CD4-positive, CD25-positive, alpha-beta regulatory T cell (primary cell): ENCODE results near the gene ENTR1. TPM values are rescaled to one million over a fixed set of nuclear protein-coding genes. Genes with fewer than 3 reads are reported as not detected.

Experiments used
- ATAC-seq, 2 donors: fragments of 150-1000 bp; cut with Tn5 transposase; one replicate each; pipeline ENCODE4 v1.10.0; 2021; ENCODE audit warnings: low read depth in 2 of 2, moderate number of reproducible peaks in 2 of 2, moderate library complexity in 1 of 2
- DNase-seq, 3 donors: peaks; one replicate each; pipeline versions ENCODE4 v3.0.0 to v3.0.0-alpha.2; 2012 to 2022; ENCODE audit warnings: mixed read lengths in 1 of 3
- H3K27ac ChIP-seq: one replicate; pipeline ENCODE4 v1.7.0; 2013; ENCODE audit warnings: mild to moderate bottlenecking, low read length; ENCODE audit not compliant: insufficient read depth, poor library complexity, severe bottlenecking
- H3K27me3 ChIP-seq: one replicate; pipeline ENCODE4 v1.7.0; 2013; ENCODE audit warnings: low read length; ENCODE audit not compliant: control insufficient read depth, insufficient read depth
- H3K36me3 ChIP-seq: one replicate; pipeline ENCODE4 v1.7.0; 2013; ENCODE audit warnings: mild to moderate bottlenecking, low read length, moderate library complexity; ENCODE audit not compliant: control insufficient read depth, insufficient read depth
- H3K4me1 ChIP-seq: 2 replicates; pipeline ENCODE4 v1.7.0; 2013; ENCODE audit warnings: mild to moderate bottlenecking, low read length; ENCODE audit not compliant: insufficient read depth, control insufficient read depth, poor library complexity, severe bottlenecking
- H3K4me3 ChIP-seq: one replicate; pipeline ENCODE4 v1.7.0; 2013; ENCODE audit warnings: low read depth, mild to moderate bottlenecking, low read length, moderate library complexity
- H3K9me3 ChIP-seq, 2 experiments: 1 replicate in 1 of 2; 2 replicates in 1 of 2; pipeline ENCODE4 v1.7.0; 2013; ENCODE audit warnings: low read length in 2 of 2, mild to moderate bottlenecking in 1 of 2, moderate library complexity in 1 of 2; ENCODE audit not compliant: control insufficient read depth in 2 of 2
- H3K27ac Mint-ChIP-seq, 3 donors: one replicate each; pipeline ENCODE4 v1.8.0; 2020 to 2022; ENCODE audit warnings: mild to moderate bottlenecking in 3 of 3, mixed read lengths in 3 of 3, moderate library complexity in 2 of 3
- H3K27me3 Mint-ChIP-seq: one replicate; pipeline ENCODE4 v1.8.0; 2022; ENCODE audit warnings: mild to moderate bottlenecking, mixed read lengths
- H3K36me3 Mint-ChIP-seq: one replicate; pipeline ENCODE4 v1.8.0; 2020; ENCODE audit warnings: mixed read lengths
- H3K4me1 Mint-ChIP-seq, 4 donors: one replicate each; pipeline ENCODE4 v1.8.0; 2020 to 2022; ENCODE audit warnings: mixed read lengths in 4 of 4, mild to moderate bottlenecking in 1 of 4
- H3K4me3 Mint-ChIP-seq, 4 donors: one replicate each; pipeline ENCODE4 v1.8.0; 2020 to 2022; ENCODE audit warnings: mild to moderate bottlenecking in 4 of 4, mixed read lengths in 4 of 4, moderate library complexity in 3 of 4
- H3K9me3 Mint-ChIP-seq, 7 donors: one replicate each; pipeline ENCODE4 v1.8.0; 2020 to 2022; ENCODE audit warnings: mixed read lengths in 7 of 7, mild to moderate bottlenecking in 3 of 7, moderate library complexity in 2 of 7
- polyA plus RNA-seq, 4 donors: library from polyadenylated mRNA; unstranded; fragments of 300-500 nt; fragmentation: Illumina TruSeq; gene quantifications; one replicate each; pipeline ENCODE4 v1.2.3, GENCODE V29; 2021
- total RNA-seq: library from RNA; stranded (reverse); gene quantifications from one replicate; pipeline ENCODE4 v1.2.3, GENCODE V29; 2022

ENTR1 gene
- total and polyA plus RNA-seq, 5 donors from 2014 or later: 7.8 to 63.2 (median 9.6) TPM

- H3K36me3 ChIP-seq: peaks cover 29% of the 10 kb centered on the region
- peaks cover 37% of the 10 kb centered on the region for H3K4me1 ChIP-seq
- Mint-ChIP-seq H3K27me3 (no peaks in the 10 kb centered on the region), H3K36me3 (no peaks in the 10 kb centered on the region), H3K27ac (peak overlapping the region in 2 of 3 donors; percentile 62 to 87), H3K9me3 (no peaks in the 10 kb centered on the region), H3K4me3 (peak overlapping the region; percentile 83 to 94 (median 86)), H3K4me1 (peaks cover 7 to 44% (median 19%) of the 10 kb centered on the region in 4 donors)
- H3K9me3 ChIP-seq: no peaks in the 10 kb centered on the region
- peak overlapping the region; percentile 41 for H3K27ac ChIP-seq
- DNase-seq (peak; percentile 14 to 42 (median 38)), ATAC-seq (no peak)
- no peaks in the 10 kb centered on the region for H3K27me3 ChIP-seq
- peak overlapping the region; percentile 47 for H3K4me3 ChIP-seq
Observed at GRCh38 chr9:136399176-136400037, 11.0 kb downstream of the ENTR1 start.

GRCh38 chr9:136398286-136398685, 12.1 kb downstream of the ENTR1 start:
- H3K4me3 Mint-ChIP-seq: peak overlapping the region; percentile 83 to 94 (median 86)
- peaks cover 33% of the 10 kb centered on the region for H3K36me3 ChIP-seq
- no peak overlapping the region for H3K4me3 ChIP-seq
- H3K27ac Mint-ChIP-seq: peak overlapping the region in 1 of 3 donors; percentile 87
- H3K27ac ChIP-seq: no peak overlapping the region
- no peaks in the 10 kb centered on the region for H3K36me3 Mint-ChIP-seq
- H3K4me1 Mint-ChIP-seq: peaks cover 0 to 33% (median 11%) of the 10 kb centered on the region in 4 donors
- H3K9me3 Mint-ChIP-seq: no peaks in the 10 kb centered on the region
- ATAC-seq (no peak), DNase-seq (no peak)
- no peaks in the 10 kb centered on the region for H3K9me3 ChIP-seq
- H3K27me3 Mint-ChIP-seq: no peaks in the 10 kb centered on the region
- H3K4me1 ChIP-seq: peaks cover 26% of the 10 kb centered on the region
- H3K27me3 ChIP-seq: no peaks in the 10 kb centered on the region

GRCh38 chr9:136397643-136398042, 12.8 kb downstream of the ENTR1 start:
- Mint-ChIP-seq H3K27me3 (no peaks in the 10 kb centered on the region), H3K4me3 (peak overlapping the region in 1 of 4 donors; percentile 83), H3K27ac (no peak overlapping the region), H3K36me3 (no peaks in the 10 kb centered on the region), H3K4me1 (peaks cover 0 to 31% (median 11%) of the 10 kb centered on the region in 4 donors), H3K9me3 (no peaks in the 10 kb centered on the region)
- DNase-seq (no peak), ATAC-seq (no peak)
- no peaks in the 10 kb centered on the region for H3K27me3 ChIP-seq
- peaks cover 33% of the 10 kb centered on the region for H3K36me3 ChIP-seq
- H3K4me1 ChIP-seq: peaks cover 20% of the 10 kb centered on the region
- no peaks in the 10 kb centered on the region for H3K9me3 ChIP-seq
- H3K27ac ChIP-seq: no peak overlapping the region
- no peak overlapping the region for H3K4me3 ChIP-seq

GRCh38 chr9:136396219-136396515, 14.2 kb downstream of the ENTR1 start:
- no peak for ATAC-seq
- H3K36me3 ChIP-seq: peaks cover 46% of the 10 kb centered on the region

GRCh38 chr9:136395345-136396218, 14.8 kb downstream of the ENTR1 start:
- Mint-ChIP-seq H3K4me3 (peak overlapping the region in 2 of 4 donors; percentile 32 to 57), H3K27ac (peak overlapping the region in 1 of 3 donors; percentile 52), H3K9me3 (no peaks in the 10 kb centered on the region), H3K4me1 (peaks cover 0 to 24% (median 10%) of the 10 kb centered on the region in 4 donors), H3K36me3 (peaks cover 9% of the 10 kb centered on the region), H3K27me3 (no peaks in the 10 kb centered on the region)
- DNase-seq (no peak), ATAC-seq (no peak)
- no peaks in the 10 kb centered on the region for H3K9me3 ChIP-seq
- peaks cover 48% of the 10 kb centered on the region for H3K36me3 ChIP-seq
- no peak overlapping the region for H3K4me3 ChIP-seq
- H3K4me1 ChIP-seq: peaks cover 18% of the 10 kb centered on the region
- no peak overlapping the region for H3K27ac ChIP-seq
- H3K27me3 ChIP-seq: no peaks in the 10 kb centered on the region

More at GRCh38 chr9:136396219-136396515, 14.2 kb downstream of the ENTR1 start:
- DNase-seq: no peak
- H3K4me1 Mint-ChIP-seq: peaks cover 0 to 25% (median 10%) of the 10 kb centered on the region in 4 donors
- no peaks in the 10 kb centered on the region for H3K9me3 Mint-ChIP-seq
- Histone ChIP-seq H3K9me3 (no peaks in the 10 kb centered on the region), H3K4me1 (peaks cover 20% of the 10 kb centered on the region), H3K27ac (no peak overlapping the region), H3K27me3 (no peaks in the 10 kb centered on the region), H3K4me3 (no peak overlapping the region)
- no peaks in the 10 kb centered on the region for H3K27me3 Mint-ChIP-seq
- no peak overlapping the region for H3K27ac Mint-ChIP-seq
- peak overlapping the region in 1 of 4 donors; percentile 32 for H3K4me3 Mint-ChIP-seq
- peaks cover 7% of the 10 kb centered on the region for H3K36me3 Mint-ChIP-seq

GRCh38 chr9:136395020-136395340, 15.4 kb downstream of the ENTR1 start:
- no peaks in the 10 kb centered on the region for H3K27me3 Mint-ChIP-seq
- peaks cover 50% of the 10 kb centered on the region for H3K36me3 ChIP-seq
- H3K27ac ChIP-seq: no peak overlapping the region
- H3K9me3 Mint-ChIP-seq: no peaks in the 10 kb centered on the region
- H3K9me3 ChIP-seq: no peaks in the 10 kb centered on the region
- ATAC-seq (no peak), DNase-seq (no peak)
- no peak overlapping the region for H3K4me3 ChIP-seq
- peak overlapping the region in 1 of 4 donors; percentile 57 for H3K4me3 Mint-ChIP-seq
- H3K27me3 ChIP-seq: no peaks in the 10 kb centered on the region
- H3K4me1 ChIP-seq: peaks cover 13% of the 10 kb centered on the region
- H3K36me3 Mint-ChIP-seq: peaks cover 10% of the 10 kb centered on the region
- H3K4me1 Mint-ChIP-seq: peaks cover 0 to 20% (median 10%) of the 10 kb centered on the region in 4 donors
- peak overlapping the region in 1 of 3 donors; percentile 52 for H3K27ac Mint-ChIP-seq

GRCh38 chr9:136394312-136395019, 15.9 kb downstream of the ENTR1 start:
- peaks cover 11% of the 10 kb centered on the region for H3K4me1 ChIP-seq
- peaks cover 53% of the 10 kb centered on the region for H3K36me3 ChIP-seq
- no peak overlapping the region for H3K4me3 ChIP-seq
- Mint-ChIP-seq H3K9me3 (no peaks in the 10 kb centered on the region), H3K27me3 (no peaks in the 10 kb centered on the region), H3K27ac (no peak overlapping the region), H3K4me3 (no peak overlapping the region), H3K4me1 (peaks cover 0 to 20% (median 10%) of the 10 kb centered on the region in 4 donors), H3K36me3 (peaks cover 13% of the 10 kb centered on the region)
- DNase-seq (no peak), ATAC-seq (no peak)
- H3K9me3 ChIP-seq: no peaks in the 10 kb centered on the region
- no peaks in the 10 kb centered on the region for H3K27me3 ChIP-seq
- H3K27ac ChIP-seq: no peak overlapping the region
